HTR-8/SVneo (cell line): ENCODE results near the gene MOAP1.
"Not testable (repeated sequence)": the region's sequence is repeated elsewhere in the genome, so short reads cannot be mapped to it uniquely, and the experiment has no call there.

Experiments
- DNase-seq: peaks from one replicate; pipeline ENCODE4 v3.0.0; 2011; ENCODE audit warnings: low spot score, mixed read lengths; ENCODE audit not compliant: insufficient read length
- FAIRE-seq: peaks from 2 replicates; lab custom pipeline; 2011; peaks lifted over from hg19 to GRCh38; lab: Jason Lieb, UNC

The MOAP1 gene

GRCh38 chr14:93184391-93185348, at the start of gene MOAP1, which contains the start of gene LYSET:
Gene MOAP1 (minus strand): TSS chr14:93184897. CDS start chr14:93184242, 655 bp downstream.
Gene LYSET (plus strand): TSS chr14:93185317. CDS start chr14:93185406, 89 bp downstream.
- peak; percentile 59 for FAIRE-seq
- peak; percentile 81 for DNase-seq

- FAIRE-seq, DNase-seq: not testable (repeated sequence)
Measured at GRCh38 chr14:93233078-93233477, 48.4 kb upstream of the MOAP1 start.

- FAIRE-seq (no peak), DNase-seq (no peak)
Measured at GRCh38 chr14:93232159-93232558, 47.5 kb upstream of the MOAP1 start.

GRCh38 chr14:93231129-93231979, 46.7 kb upstream of the MOAP1 start:
- no peak for FAIRE-seq
- DNase-seq: no peak

- DNase-seq (no peak), FAIRE-seq (no peak)
Measured at GRCh38 chr14:93230539-93230938, 45.8 kb upstream of the MOAP1 start.

- DNase-seq: no peak
- FAIRE-seq: no peak
Measured at GRCh38 chr14:93228550-93228949, 43.9 kb upstream of the MOAP1 start.

GRCh38 chr14:93223565-93223964, 38.9 kb upstream of the MOAP1 start:
- no peak for FAIRE-seq

GRCh38 chr14:93220509-93220908, 35.8 kb upstream of the MOAP1 start:
- FAIRE-seq (no peak), DNase-seq (no peak)

More at GRCh38 chr14:93223565-93223964, 38.9 kb upstream of the MOAP1 start:
- DNase-seq: no peak

GRCh38 chr14:93219103-93219726, 34.5 kb upstream of the MOAP1 start:
- no peak for FAIRE-seq
- no peak for DNase-seq

- DNase-seq (no peak), FAIRE-seq (no peak)
Measured at GRCh38 chr14:93214598-93214997, 29.9 kb upstream of the MOAP1 start.

- FAIRE-seq: no peak
- DNase-seq: no peak
Measured at GRCh38 chr14:93212432-93212831, 27.7 kb upstream of the MOAP1 start.

GRCh38 chr14:93207468-93208308, 23.0 kb upstream of the MOAP1 start:
- DNase-seq (peak; percentile 63), FAIRE-seq (no peak)

GRCh38 chr14:93206793-93207467, 22.2 kb upstream of the MOAP1 start, which contains the start of the genes GON7 and UBR7:
Gene GON7 (minus strand): TSS chr14:93207065. CDS start chr14:93207037, 28 bp downstream.
Gene UBR7 (plus strand): TSS chr14:93207256. CDS start chr14:93207292, 36 bp downstream.
- FAIRE-seq: peak; percentile 88
- peak; percentile 91 for DNase-seq

GRCh38 chr14:93201155-93201704, 16.5 kb upstream of the MOAP1 start:
- no peak for FAIRE-seq

GRCh38 chr14:93200553-93200952, 15.9 kb upstream of the MOAP1 start:
- FAIRE-seq (no peak), DNase-seq (no peak)

More at GRCh38 chr14:93201155-93201704, 16.5 kb upstream of the MOAP1 start:
- no peak for DNase-seq

GRCh38 chr14:93199031-93199430, 14.3 kb upstream of the MOAP1 start:
- DNase-seq (no peak), FAIRE-seq (no peak)

- no peak for DNase-seq
- FAIRE-seq: no peak
Measured at GRCh38 chr14:93195316-93195999, 10.8 kb upstream of the MOAP1 start.

- FAIRE-seq (no peak), DNase-seq (no peak)
Measured at GRCh38 chr14:93186956-93187355, 2.3 kb upstream of the MOAP1 start.
